Pons (tissue), 1 donor: ENCODE data around the gene CKS1B.

Experiments used
- DNase-seq: peaks from one replicate; pipeline ENCODE4 v3.0.0-alpha.2; 2016; ENCODE audit warnings: low spot score

Gene CKS1B

DNA sequence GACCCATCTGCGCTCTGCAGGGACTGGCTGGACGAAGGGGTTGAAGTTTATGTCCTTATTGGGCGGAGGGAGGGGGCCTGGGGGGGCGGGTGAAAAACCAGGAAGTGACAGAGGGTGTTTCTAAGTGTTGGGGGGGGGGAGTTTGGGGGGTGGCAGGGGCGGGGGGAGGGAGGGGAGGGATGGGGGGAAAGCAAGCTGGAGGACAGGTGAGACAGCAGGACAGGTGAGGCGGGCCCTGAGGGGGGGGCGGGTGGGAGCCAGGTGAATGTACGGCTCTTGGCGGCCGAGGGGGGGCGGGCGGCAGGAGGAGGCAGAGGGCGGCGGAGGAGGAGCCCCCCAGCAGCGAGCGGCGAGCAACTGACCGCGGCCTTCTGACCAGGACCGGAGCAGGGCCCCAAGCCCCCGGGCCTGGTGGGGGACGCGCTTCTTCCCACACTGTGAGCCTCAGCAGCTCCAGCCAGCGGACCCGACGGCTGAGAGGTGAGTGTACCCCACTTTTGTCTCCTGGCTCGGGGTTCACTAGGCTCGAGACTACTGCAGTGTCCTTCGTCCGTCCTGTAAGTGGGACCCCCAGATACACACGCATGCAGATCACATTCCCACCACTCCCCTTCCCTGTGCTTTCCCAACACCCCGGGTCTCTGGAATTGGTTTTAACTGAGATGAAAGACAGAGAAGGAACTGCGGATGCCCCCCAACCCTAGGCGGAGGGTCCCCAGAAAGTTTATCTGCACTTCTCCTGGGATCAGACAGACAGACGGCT is 28.2 kb downstream of the CKS1B start, which contains the start of gene ZBTB7B:
ZBTB7B (plus strand) TSS at position 339 of the 763 bp plus-strand sequence. CDS start 11,859 bp downstream, outside the sequence.
- peak; percentile 45 for DNase-seq

- DNase-seq: no peak
Observed at GRCh38 chr1:155003227-155003765, 28.8 kb downstream of the CKS1B start.

- DNase-seq: peak; percentile 67
Observed at GRCh38 chr1:155003766-155004351, 29.4 kb downstream of the CKS1B start.

DNA sequence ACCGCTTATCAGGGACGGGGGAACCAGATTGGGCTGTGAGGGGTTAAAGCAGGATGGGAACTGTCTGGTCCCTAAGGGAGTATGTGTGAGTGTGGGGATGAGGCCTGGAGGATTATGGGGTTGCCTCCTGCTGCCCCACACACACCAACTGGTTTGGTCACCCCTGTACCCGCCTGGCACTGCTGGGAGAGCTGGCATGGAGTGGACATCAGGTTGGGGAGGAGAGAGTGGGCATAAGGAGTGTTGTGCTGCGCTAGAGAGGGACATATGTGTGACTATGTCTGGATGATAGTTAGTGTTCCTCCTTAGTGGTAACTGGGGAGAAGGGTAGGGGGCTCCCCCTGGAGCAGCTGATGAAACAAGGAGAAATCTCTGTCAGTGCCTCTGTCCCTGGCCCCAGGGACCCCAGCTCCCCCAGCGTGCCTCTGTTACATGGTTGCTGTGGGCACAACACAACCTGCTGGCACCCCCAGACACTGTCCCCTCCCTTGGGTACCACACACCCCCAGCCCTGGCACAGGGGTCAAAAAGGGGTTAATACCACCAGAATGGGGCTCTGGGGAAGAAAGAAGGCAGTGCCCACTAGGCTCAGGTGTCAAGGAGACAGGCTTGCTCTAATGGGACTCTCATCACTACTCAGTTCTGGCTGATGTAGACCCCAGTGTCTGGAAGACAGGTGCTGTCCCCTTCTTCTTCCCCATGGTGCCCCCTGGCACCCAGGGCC is 30.0 kb downstream of the CKS1B start:
- DNase-seq: peak; percentile 69

- peak; percentile 79 for DNase-seq
Observed at GRCh38 chr1:155005076-155006011, 30.9 kb downstream of the CKS1B start.

- DNase-seq: peak; percentile 70
Observed at GRCh38 chr1:155006601-155007101, 32.2 kb downstream of the CKS1B start.

- peak; percentile 43 for DNase-seq
Observed at GRCh38 chr1:155007251-155007828, 32.9 kb downstream of the CKS1B start.

GRCh38 chr1:155008015-155008941 is 33.8 kb downstream of the CKS1B start:
- DNase-seq: no peak

DNA sequence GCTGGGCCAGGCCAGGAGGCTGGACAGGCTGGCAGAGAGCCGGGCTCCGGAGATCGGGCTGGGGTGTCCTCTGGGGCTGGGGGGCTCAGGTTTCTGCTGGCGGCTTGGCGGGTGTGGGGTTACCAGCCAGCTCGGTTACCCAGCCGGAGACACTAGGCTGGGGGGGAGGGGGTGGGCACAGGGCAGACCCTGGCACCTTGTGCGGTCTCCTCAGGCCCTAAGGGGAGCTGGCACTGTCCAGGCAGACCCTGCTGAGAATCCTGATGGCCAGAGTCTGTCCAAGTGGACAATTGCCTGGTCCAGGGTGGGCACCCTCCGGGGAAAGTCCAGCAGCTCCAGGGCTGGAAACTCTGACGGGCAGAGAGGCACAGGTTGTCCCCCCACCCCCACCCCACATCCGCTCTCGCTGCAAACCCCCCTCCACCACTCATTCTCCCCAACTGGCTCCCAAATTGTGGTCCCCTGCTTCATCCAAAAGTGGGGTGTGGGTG is 34.8 kb downstream of the CKS1B start:
- DNase-seq: no peak

GRCh38 chr1:155009742-155010141 is 35.3 kb downstream of the CKS1B start:
- DNase-seq: no peak

GRCh38 chr1:155010211-155010918 is 35.9 kb downstream of the CKS1B start:
- DNase-seq: no peak

GRCh38 chr1:155011004-155011416 is 36.5 kb downstream of the CKS1B start:
- DNase-seq: no peak

DNA sequence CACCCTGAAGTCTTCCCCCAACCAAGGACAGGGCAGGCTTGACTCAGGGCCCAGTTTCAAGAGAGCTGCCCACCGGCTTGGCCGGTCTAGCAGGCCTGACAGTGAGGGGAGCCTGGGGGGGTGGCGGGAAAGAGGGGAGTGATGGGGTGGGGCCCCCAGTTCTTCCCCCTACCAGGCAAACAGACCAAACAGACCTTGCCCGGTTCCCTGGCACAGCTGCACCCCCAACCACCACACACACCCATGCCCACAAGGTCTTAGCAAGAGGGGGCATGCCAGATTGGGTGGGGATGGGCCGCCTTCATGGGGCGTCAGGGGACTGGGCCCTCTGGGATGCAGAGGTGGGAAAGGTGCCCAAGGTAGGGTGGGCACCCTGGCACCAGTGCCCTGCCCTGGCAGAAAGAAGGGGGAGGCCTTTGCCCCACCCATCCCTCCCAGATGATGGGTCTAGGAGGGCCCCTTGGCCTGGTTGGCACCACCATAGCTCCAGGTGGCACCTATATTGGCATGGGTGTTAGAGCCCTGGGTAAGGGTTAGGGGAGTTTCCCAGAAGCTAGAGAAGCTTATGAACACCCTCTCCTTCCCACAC is 37.0 kb downstream of the CKS1B start:
- no peak for DNase-seq

- DNase-seq: peak; percentile 88
Observed at GRCh38 chr1:155012026-155012546, 37.6 kb downstream of the CKS1B start.

DNA sequence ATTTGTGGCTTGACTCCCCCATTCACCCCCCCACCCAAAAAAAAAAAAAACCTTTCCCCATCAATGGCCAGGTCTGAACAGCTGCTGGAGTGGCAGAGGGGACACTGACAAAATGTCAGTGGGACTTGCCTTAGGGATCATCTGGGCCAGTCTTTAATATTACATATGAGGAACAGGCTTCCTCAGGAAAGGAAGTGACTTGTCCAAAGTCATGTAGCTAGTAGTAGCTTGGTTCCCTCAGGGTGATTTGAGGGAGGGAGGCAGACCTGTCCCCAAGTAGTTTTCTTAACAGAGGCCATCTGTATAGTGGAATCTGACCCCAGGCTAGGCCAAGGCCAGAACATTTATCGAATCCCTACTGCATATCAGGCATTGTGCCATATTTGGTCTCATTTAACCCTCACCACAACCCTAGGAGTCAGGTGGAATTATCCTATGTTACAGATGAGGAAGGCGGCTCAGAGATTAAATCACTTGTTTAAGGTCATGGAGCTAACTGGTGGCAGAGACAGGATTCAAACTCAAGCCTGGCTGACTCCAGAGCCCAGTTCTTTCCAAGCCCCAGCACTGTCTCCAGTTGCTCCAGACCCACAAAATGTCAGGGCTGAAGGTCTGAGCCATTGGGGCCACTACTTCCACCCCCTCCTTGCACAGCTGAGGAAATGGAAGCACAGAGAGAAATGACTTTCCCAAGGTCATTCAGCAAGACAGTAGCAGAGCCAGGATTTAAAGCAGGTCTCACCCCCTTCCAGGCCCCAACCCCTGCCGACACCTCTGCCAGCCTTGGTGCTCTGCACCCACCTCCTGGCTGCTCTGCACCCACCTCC is 38.5 kb downstream of the CKS1B start:
- DNase-seq: no peak

GRCh38 chr1:155013632-155014031 is 39.2 kb downstream of the CKS1B start:
- DNase-seq: no peak
